ENCODE data around the gene DGKA. TPM values are rescaled to one million over a fixed set of nuclear protein-coding genes. Genes with fewer than 3 reads are reported as not detected.

Gene DGKA
- total RNA-seq, 1 donor from 2014 or later: 27.0 TPM

- Histone ChIP-seq H3K4me2 (no peak overlapping the region), H3K36me3 (no peaks in the 10 kb centered on the region), H3K4me1 (no peaks in the 10 kb centered on the region), H3K27me3 (peaks cover 45% of the 10 kb centered on the region), H3K9me3 (ENCODE audit: low read depth) (no peaks in the 10 kb centered on the region), H2AFZ (replicated peaks) (no peak overlapping the region), H4K20me1 (ENCODE audit: low read depth) (no peaks in the 10 kb centered on the region), H3K27ac (no peak overlapping the region), H3K4me3 (no peak overlapping the region), H3K79me2 (ENCODE audit: low read depth) (peaks cover under 1% of the 10 kb centered on the region), H3K9ac (no peak overlapping the region), H3F3A (ENCODE audit: low read depth) (peaks cover 16% of the 10 kb centered on the region)
- no peaks in the 10 kb centered on the region for H3K36me3 Mint-ChIP-seq
- H3K27me3 Mint-ChIP-seq (ENCODE audit: insufficient read depth, low read depth): peaks cover 29% of the 10 kb centered on the region
- no peak for DNase-seq (ENCODE audit: low spot score)
- TF ChIP-seq EZH2 (IDR thresholded peaks at IDR 0.05) (no peak), EZH2phosphoT487 (IDR thresholded peaks at IDR 0.05) (no peak), CTCF (IDR thresholded peaks at IDR 0.05) (no peak)
- no peaks in the 10 kb centered on the region for H3K9me3 Mint-ChIP-seq
- H3K4me1 Mint-ChIP-seq: peaks cover 22% of the 10 kb centered on the region
- H3K4me3 Mint-ChIP-seq: peak overlapping the region; percentile 3
- H3K27ac Mint-ChIP-seq: no peak overlapping the region
These were observed 3.1 kb downstream of the DGKA start for GRCh38 chr12:55933799-55934742.

- TF ChIP-seq EZH2phosphoT487 (IDR thresholded peaks at IDR 0.05) (no peak), EZH2 (IDR thresholded peaks at IDR 0.05) (no peak), CTCF (IDR thresholded peaks at IDR 0.05) (no peak)
- H3K27ac ChIP-seq: no peak overlapping the region
- peaks cover 9% of the 10 kb centered on the region for H3F3A ChIP-seq (ENCODE audit: low read depth)
- peaks cover under 1% of the 10 kb centered on the region for H3K4me1 ChIP-seq
- H3K4me3 ChIP-seq: no peak overlapping the region
- H3K27me3 ChIP-seq: peaks cover 45% of the 10 kb centered on the region
- no peaks in the 10 kb centered on the region for H4K20me1 ChIP-seq (ENCODE audit: low read depth)
- no peak overlapping the region for H3K27ac Mint-ChIP-seq
- H3K79me2 ChIP-seq (ENCODE audit: low read depth): no peaks in the 10 kb centered on the region
- peaks cover 29% of the 10 kb centered on the region for H3K27me3 Mint-ChIP-seq (ENCODE audit: insufficient read depth, low read depth)
- DNase-seq (ENCODE audit: low spot score): no peak
- no peak overlapping the region for H2AFZ ChIP-seq (replicated peaks)
- H3K9me3 Mint-ChIP-seq: no peaks in the 10 kb centered on the region
- H3K9me3 ChIP-seq (ENCODE audit: low read depth): no peaks in the 10 kb centered on the region
- peaks cover 24% of the 10 kb centered on the region for H3K4me1 Mint-ChIP-seq
- H3K4me3 Mint-ChIP-seq: no peak overlapping the region
- H3K36me3 Mint-ChIP-seq: no peaks in the 10 kb centered on the region
- H3K4me2 ChIP-seq: no peak overlapping the region
- H3K9ac ChIP-seq: no peak overlapping the region
- no peaks in the 10 kb centered on the region for H3K36me3 ChIP-seq
These were observed 3.8 kb downstream of the DGKA start for GRCh38 chr12:55934773-55935172.

GRCh38 chr12:55935738-55936151 lies 4.8 kb downstream of the DGKA start:
- Histone ChIP-seq H3K4me1 (peaks cover 7% of the 10 kb centered on the region), H3K9me3 (ENCODE audit: low read depth) (no peaks in the 10 kb centered on the region), H3F3A (ENCODE audit: low read depth) (peaks cover 5% of the 10 kb centered on the region), H4K20me1 (ENCODE audit: low read depth) (no peaks in the 10 kb centered on the region), H3K27me3 (peaks cover 45% of the 10 kb centered on the region), H3K36me3 (no peaks in the 10 kb centered on the region), H3K4me3 (no peak overlapping the region), H3K27ac (no peak overlapping the region), H2AFZ (replicated peaks) (no peak overlapping the region), H3K79me2 (ENCODE audit: low read depth) (no peaks in the 10 kb centered on the region), H3K4me2 (no peak overlapping the region), H3K9ac (no peak overlapping the region)
- peaks cover 27% of the 10 kb centered on the region for H3K4me1 Mint-ChIP-seq
- TF ChIP-seq EZH2 (IDR thresholded peaks at IDR 0.05) (no peak), CTCF (IDR thresholded peaks at IDR 0.05) (no peak), EZH2phosphoT487 (IDR thresholded peaks at IDR 0.05) (no peak)
- no peaks in the 10 kb centered on the region for H3K36me3 Mint-ChIP-seq
- H3K4me3 Mint-ChIP-seq: no peak overlapping the region
- peaks cover 31% of the 10 kb centered on the region for H3K27me3 Mint-ChIP-seq (ENCODE audit: insufficient read depth, low read depth)
- H3K9me3 Mint-ChIP-seq: no peaks in the 10 kb centered on the region
- no peak for DNase-seq (ENCODE audit: low spot score)
- no peak overlapping the region for H3K27ac Mint-ChIP-seq
